ENCODE data around the gene TRUB1. TPM values are rescaled to one million over a fixed set of nuclear protein-coding genes. Genes with fewer than 3 reads are reported as not detected.

Gene TRUB1
- total RNA-seq, 1 experiment from 2014 or later, result 30.0 TPM

- ChIA-PET POLR2A (ENCODE audit: low non-redundant PET) (no interaction called here), CTCF (no interaction called here)
- DNase-seq (ENCODE audit: low spot score), result no peak
- H3K4me1 ChIP-seq (ENCODE audit: insufficient read depth, low read length, poor library complexity, severe bottlenecking), result no peaks in the 10 kb centered on the region
- H3K27ac ChIP-seq (ENCODE audit: low read depth, low read length, poor library complexity, severe bottlenecking), result no peak overlapping the region
- no peak overlapping the region for H3K4me3 ChIP-seq (ENCODE audit: low read depth, low read length, poor library complexity, severe bottlenecking)
- no TSS peak for BruUV-seq (replicated peaks)
- H3K36me3 ChIP-seq (ENCODE audit: insufficient read depth, low read length, poor library complexity, severe bottlenecking), result peaks cover 10% of the 10 kb centered on the region
- no peaks in the 10 kb centered on the region for H3K27me3 ChIP-seq (replicated peaks; ENCODE audit: insufficient read depth, low read depth, low read length, poor library complexity)
- intact Hi-C loops (cut with micrococcal nuclease; ENCODE audit: unreplicated experiment), result no loop called here
- no peaks in the 10 kb centered on the region for H3K9me3 ChIP-seq (ENCODE audit: low read depth, low read length, poor library complexity, severe bottlenecking)
- TF ChIP-seq CTCF (conservative IDR thresholded peaks at IDR 0.05; ENCODE audit: low read depth, low read length) (no peak), EZH2 (IDR thresholded peaks at IDR 0.05; ENCODE audit: borderline replicate concordance, low read depth, low read length, poor library complexity, severe bottlenecking) (no peak)
Measured at GRCh38 chr10:114956466-114956865, 18.5 kb downstream of the TRUB1 start.

GRCh38 chr10:114957122-114957521 is 19.1 kb downstream of the TRUB1 start:
- no peak for DNase-seq (ENCODE audit: low spot score)
- ChIA-PET CTCF (no interaction called here), POLR2A (ENCODE audit: low non-redundant PET) (no interaction called here)
- intact Hi-C loops (cut with micrococcal nuclease; ENCODE audit: unreplicated experiment), result no loop called here
- Histone ChIP-seq H3K4me1 (ENCODE audit: insufficient read depth, low read length, poor library complexity, severe bottlenecking) (no peaks in the 10 kb centered on the region), H3K27me3 (replicated peaks; ENCODE audit: insufficient read depth, low read depth, low read length, poor library complexity) (no peaks in the 10 kb centered on the region), H3K4me3 (ENCODE audit: low read depth, low read length, poor library complexity, severe bottlenecking) (no peak overlapping the region), H3K9me3 (ENCODE audit: low read depth, low read length, poor library complexity, severe bottlenecking) (no peaks in the 10 kb centered on the region), H3K36me3 (ENCODE audit: insufficient read depth, low read length, poor library complexity, severe bottlenecking) (peaks cover 13% of the 10 kb centered on the region), H3K27ac (ENCODE audit: low read depth, low read length, poor library complexity, severe bottlenecking) (no peak overlapping the region)
- TF ChIP-seq CTCF (conservative IDR thresholded peaks at IDR 0.05; ENCODE audit: low read depth, low read length) (no peak), EZH2 (IDR thresholded peaks at IDR 0.05; ENCODE audit: borderline replicate concordance, low read depth, low read length, poor library complexity, severe bottlenecking) (no peak)
- BruUV-seq (replicated peaks), result no TSS peak

GRCh38 chr10:114957673-114958072 is 19.7 kb downstream of the TRUB1 start:
- Histone ChIP-seq H3K27ac (ENCODE audit: low read depth, low read length, poor library complexity, severe bottlenecking) (no peak overlapping the region), H3K27me3 (replicated peaks; ENCODE audit: insufficient read depth, low read depth, low read length, poor library complexity) (no peaks in the 10 kb centered on the region), H3K4me1 (ENCODE audit: insufficient read depth, low read length, poor library complexity, severe bottlenecking) (no peaks in the 10 kb centered on the region), H3K4me3 (ENCODE audit: low read depth, low read length, poor library complexity, severe bottlenecking) (no peak overlapping the region), H3K9me3 (ENCODE audit: low read depth, low read length, poor library complexity, severe bottlenecking) (no peaks in the 10 kb centered on the region), H3K36me3 (ENCODE audit: insufficient read depth, low read length, poor library complexity, severe bottlenecking) (peaks cover 15% of the 10 kb centered on the region)
- no peak for DNase-seq (ENCODE audit: low spot score)
- BruUV-seq (replicated peaks), result no TSS peak
- TF ChIP-seq EZH2 (IDR thresholded peaks at IDR 0.05; ENCODE audit: borderline replicate concordance, low read depth, low read length, poor library complexity, severe bottlenecking) (no peak), CTCF (conservative IDR thresholded peaks at IDR 0.05; ENCODE audit: low read depth, low read length) (no peak)
- intact Hi-C loops (cut with micrococcal nuclease; ENCODE audit: unreplicated experiment), result no loop called here
- ChIA-PET CTCF (no interaction called here), POLR2A (ENCODE audit: low non-redundant PET) (no interaction called here)

Measured in A673 (cell line).